Natural killer cell (primary cell): Measurements from ENCODE around the gene IGFBPL1. TPM values are rescaled to one million over a fixed set of nuclear protein-coding genes. Genes with fewer than 3 reads are reported as not detected.

Experiments used
- ATAC-seq, 3 donors: fragments of 150-1000 bp in 2 of 3; fragments of 200-7000 bp in 1 of 3; cut with Tn5 transposase; 1 replicate in 1 of 3; 2 replicates in 2 of 3; pipeline ENCODE4 v1.10.0; 2021; ENCODE audit warnings: mild to moderate bottlenecking in 2 of 3, moderate library complexity in 2 of 3
- DNase-seq, 2 donors: peaks; one replicate each; pipeline versions ENCODE4 v3.0.0 to v3.0.0-alpha.2; 2013 to 2021; ENCODE audit warnings: mixed read lengths in 1 of 2
- H3K27ac ChIP-seq: one replicate; pipeline ENCODE4 v1.5.1; 2013; ENCODE audit warnings: mild to moderate bottlenecking, low read length
- H3K27me3 ChIP-seq: one replicate; pipeline ENCODE4 v1.6.1; 2013; ENCODE audit warnings: low read length; ENCODE audit not compliant: control insufficient read depth, insufficient read depth
- H3K36me3 ChIP-seq: one replicate; pipeline ENCODE4 v1.6.1; 2013; ENCODE audit warnings: low read length; ENCODE audit not compliant: control insufficient read depth, insufficient read depth
- H3K4me1 ChIP-seq: one replicate; pipeline ENCODE4 v1.6.1; 2013; ENCODE audit warnings: low read length; ENCODE audit not compliant: control insufficient read depth, insufficient read depth
- H3K4me3 ChIP-seq: one replicate; pipeline ENCODE4 v1.5.1; 2013; ENCODE audit warnings: low read length
- H3K9me3 ChIP-seq: one replicate; pipeline ENCODE4 v1.6.1; 2013; ENCODE audit warnings: low read length; ENCODE audit not compliant: control insufficient read depth, insufficient read depth
- H3K27ac Mint-ChIP-seq, 2 donors: one replicate each; pipeline ENCODE4 v1.8.0; 2022; ENCODE audit warnings: mild to moderate bottlenecking in 2 of 2, mixed read lengths in 2 of 2, moderate library complexity in 1 of 2
- H3K27me3 Mint-ChIP-seq, 2 donors: one replicate each; pipeline ENCODE4 v1.8.0; 2022; ENCODE audit warnings: low read depth in 2 of 2, mixed read lengths in 2 of 2
- H3K36me3 Mint-ChIP-seq: one replicate; pipeline ENCODE4 v1.8.0; 2022; ENCODE audit warnings: mixed read lengths
- H3K4me1 Mint-ChIP-seq, 2 donors: one replicate each; pipeline ENCODE4 v1.8.0; 2022; ENCODE audit warnings: mixed read lengths in 2 of 2
- H3K4me3 Mint-ChIP-seq: one replicate; pipeline ENCODE4 v1.8.0; 2022; ENCODE audit warnings: mild to moderate bottlenecking, moderate library complexity, mixed read lengths
- H3K9me3 Mint-ChIP-seq, 2 donors: one replicate each; pipeline ENCODE4 v1.8.0; 2022; ENCODE audit warnings: mixed read lengths in 2 of 2
- CTCF ChIP-seq: fragments of 200-600 bp; IDR thresholded peaks from one replicate; pipeline ENCODE4 v1.8.0; 2022; ENCODE audit warnings: antibody characterized with exemption
- WGBS: methylation state at CpG from one replicate; pipeline ENCODE4 v1.1.7; 2013; ENCODE audit warnings: missing lambda C conversion rate; ENCODE audit not compliant: insufficient coverage; 5-methylcytosine and 5-hydroxymethylcytosine counted together
- intact Hi-C: fragments of 100-400 bp; cut with micrococcal nuclease; formaldehyde crosslinking; loops from one replicate; pipeline ENCODE4 v1.14.2; 2022
- total RNA-seq, 4 donors: library from RNA; stranded (reverse); fragments of 120-200 nt in 1 of 4; gene quantifications; one replicate each; pipeline versions ENCODE4 v1.2.3 to v1.2.4, GENCODE V29; 2013 to 2022

IGFBPL1 gene
- total RNA-seq, 3 donors from 2014 or later (not counting 1 experiment from before 2014, with no cell fraction given) = not detected

- Mint-ChIP-seq H3K9me3 (no peaks in the 10 kb centered on the region), H3K27ac (no peak overlapping the region), H3K36me3 (no peaks in the 10 kb centered on the region), H3K4me3 (no peak overlapping the region), H3K27me3 (peaks cover 4 to 5% of the 10 kb centered on the region in 2 donors), H3K4me1 (peaks cover 7 to 8% of the 10 kb centered on the region in 2 donors)
- DNase-seq (no peak), ATAC-seq (no peak)
- Histone ChIP-seq H3K27ac (no peak overlapping the region), H3K4me3 (no peak overlapping the region), H3K27me3 (no peaks in the 10 kb centered on the region), H3K36me3 (no peaks in the 10 kb centered on the region), H3K4me1 (peaks cover 3% of the 10 kb centered on the region), H3K9me3 (no peaks in the 10 kb centered on the region)
- intact Hi-C loops = loop anchor here (5.0 kb wide), 1 partner anchor 613 kb away; no protein-coding TSS in a partner anchor
- WGBS = 55% methylated on average over 5 of the region's 5 CpGs
- no peak for TF ChIP-seq CTCF
Observed at GRCh38 chr9:38359689-38360385, 64.4 kb downstream of the IGFBPL1 start.

- WGBS = 84% methylated on average over 6 of the region's 6 CpGs
- H3K36me3 Mint-ChIP-seq = no peaks in the 10 kb centered on the region
- no peaks in the 10 kb centered on the region for H3K9me3 ChIP-seq
- H3K27me3 ChIP-seq = no peaks in the 10 kb centered on the region
- TF ChIP-seq CTCF = no peak
- intact Hi-C loops = no loop called here
- peaks cover 7 to 8% of the 10 kb centered on the region in 2 donors for H3K4me1 Mint-ChIP-seq
- no peak overlapping the region for H3K27ac ChIP-seq
- no peaks in the 10 kb centered on the region for H3K9me3 Mint-ChIP-seq
- no peak overlapping the region for H3K4me3 Mint-ChIP-seq
- H3K27me3 Mint-ChIP-seq = peaks cover 4 to 5% of the 10 kb centered on the region in 2 donors
- H3K36me3 ChIP-seq = no peaks in the 10 kb centered on the region
- peaks cover 3% of the 10 kb centered on the region for H3K4me1 ChIP-seq
- H3K4me3 ChIP-seq = no peak overlapping the region
- no peak overlapping the region for H3K27ac Mint-ChIP-seq
- DNase-seq (no peak), ATAC-seq (no peak)
Observed at GRCh38 chr9:38359297-38359653, 65.0 kb downstream of the IGFBPL1 start.

- intact Hi-C loops = no loop called here
- H3K27ac ChIP-seq = no peak overlapping the region
- Mint-ChIP-seq H3K36me3 (no peaks in the 10 kb centered on the region), H3K9me3 (no peaks in the 10 kb centered on the region), H3K27ac (no peak overlapping the region), H3K27me3 (peaks cover 4 to 5% of the 10 kb centered on the region in 2 donors), H3K4me3 (no peak overlapping the region), H3K4me1 (peaks cover 7 to 8% of the 10 kb centered on the region in 2 donors)
- peaks cover 3% of the 10 kb centered on the region for H3K4me1 ChIP-seq
- H3K36me3 ChIP-seq = no peaks in the 10 kb centered on the region
- WGBS = 64% methylated on average over 9 of the region's 9 CpGs
- H3K9me3 ChIP-seq = no peaks in the 10 kb centered on the region
- ATAC-seq (no peak), DNase-seq (peak in 1 of 2 donors; percentile 7)
- H3K27me3 ChIP-seq = no peaks in the 10 kb centered on the region
- no peak overlapping the region for H3K4me3 ChIP-seq
- TF ChIP-seq CTCF = no peak
Observed at GRCh38 chr9:38358390-38359296, 65.6 kb downstream of the IGFBPL1 start.
